Measurements from ENCODE around the gene MKNK1. TPM values are rescaled to one million over a fixed set of nuclear protein-coding genes. Genes with fewer than 3 reads are reported as not detected.

The MKNK1 gene
- polyA plus RNA-seq, 10 donors: 19.3 to 42.8 (median 25.2) TPM

DNA sequence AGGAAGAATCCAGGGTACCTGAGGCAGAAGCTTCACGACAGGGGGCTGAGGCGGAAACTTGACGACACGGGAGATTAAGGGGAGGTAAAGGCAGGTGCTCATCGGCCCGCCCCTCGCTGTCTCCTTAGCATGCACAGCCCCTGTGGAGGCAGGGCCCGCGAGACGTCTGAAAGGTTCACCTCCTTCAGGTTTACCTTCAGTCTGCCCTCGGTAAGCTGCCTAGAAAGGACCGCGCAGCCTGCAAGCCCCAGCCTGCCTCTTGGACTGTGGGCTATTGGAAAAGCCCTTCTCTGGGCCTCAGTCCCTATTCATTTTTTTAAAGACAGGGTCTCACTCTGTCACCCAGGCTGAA lies 81.1 kb downstream of the MKNK1 start:
- DNase-seq: no peak

DNA sequence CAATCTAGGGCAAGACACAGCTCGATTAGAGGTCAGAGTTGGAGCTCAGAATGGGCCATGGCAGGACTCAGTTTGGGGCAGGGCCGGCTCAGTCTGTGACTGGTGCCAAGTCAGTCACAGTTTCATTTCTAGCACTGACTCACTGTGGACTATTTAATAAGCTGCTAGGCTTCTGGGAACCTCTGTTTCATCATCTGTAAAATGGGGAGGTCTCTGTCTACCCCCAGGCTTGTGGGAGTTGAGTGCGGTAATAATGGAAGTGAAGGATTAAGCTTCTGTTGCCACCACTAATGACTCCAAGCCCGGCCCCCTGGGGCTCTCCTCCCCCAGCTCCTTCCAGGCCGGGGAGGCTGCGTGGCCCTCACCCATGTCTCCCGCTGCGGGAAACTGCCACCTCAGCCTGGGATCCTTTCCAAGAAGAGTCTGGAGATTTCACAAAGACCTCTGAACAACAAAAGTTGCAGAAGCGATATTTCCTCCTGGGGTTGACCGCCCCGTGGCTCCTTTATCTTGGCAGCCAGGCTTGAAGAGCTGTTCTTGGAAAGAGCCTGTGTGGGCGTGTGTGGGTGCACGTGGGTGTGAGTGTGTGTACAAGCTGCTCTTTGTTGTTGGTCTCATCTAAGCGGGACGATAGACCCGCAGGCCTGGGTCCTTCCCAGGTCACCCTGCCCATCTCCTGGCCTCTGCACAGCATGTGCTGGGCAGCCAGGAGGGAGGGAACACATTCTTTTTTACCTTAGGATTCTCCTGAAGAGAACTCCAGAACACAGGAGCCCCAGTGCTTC lies 81.7 kb downstream of the MKNK1 start:
- peak in 1 of 3 donors; percentile 79 for DNase-seq

DNA sequence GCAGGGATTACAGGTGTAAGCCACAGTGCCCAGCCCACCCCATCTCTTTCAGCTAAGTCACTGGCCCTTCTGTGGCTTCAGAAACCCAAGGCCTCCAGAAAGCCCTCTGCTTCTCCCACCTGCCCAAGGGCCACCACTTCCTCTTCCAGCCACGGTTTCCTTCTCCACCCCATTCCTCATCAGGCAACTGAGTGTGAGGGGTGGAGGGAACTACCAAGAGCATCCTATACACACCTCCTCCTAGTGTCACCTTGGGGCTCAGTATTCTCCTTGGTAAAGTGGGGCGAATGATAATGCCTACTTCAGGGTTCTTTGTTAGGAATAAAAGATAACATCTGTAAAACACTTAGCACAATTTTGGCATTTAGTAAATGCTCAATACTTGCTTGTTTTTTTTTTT lies 82.7 kb downstream of the MKNK1 start:
- DNase-seq: no peak

DNA sequence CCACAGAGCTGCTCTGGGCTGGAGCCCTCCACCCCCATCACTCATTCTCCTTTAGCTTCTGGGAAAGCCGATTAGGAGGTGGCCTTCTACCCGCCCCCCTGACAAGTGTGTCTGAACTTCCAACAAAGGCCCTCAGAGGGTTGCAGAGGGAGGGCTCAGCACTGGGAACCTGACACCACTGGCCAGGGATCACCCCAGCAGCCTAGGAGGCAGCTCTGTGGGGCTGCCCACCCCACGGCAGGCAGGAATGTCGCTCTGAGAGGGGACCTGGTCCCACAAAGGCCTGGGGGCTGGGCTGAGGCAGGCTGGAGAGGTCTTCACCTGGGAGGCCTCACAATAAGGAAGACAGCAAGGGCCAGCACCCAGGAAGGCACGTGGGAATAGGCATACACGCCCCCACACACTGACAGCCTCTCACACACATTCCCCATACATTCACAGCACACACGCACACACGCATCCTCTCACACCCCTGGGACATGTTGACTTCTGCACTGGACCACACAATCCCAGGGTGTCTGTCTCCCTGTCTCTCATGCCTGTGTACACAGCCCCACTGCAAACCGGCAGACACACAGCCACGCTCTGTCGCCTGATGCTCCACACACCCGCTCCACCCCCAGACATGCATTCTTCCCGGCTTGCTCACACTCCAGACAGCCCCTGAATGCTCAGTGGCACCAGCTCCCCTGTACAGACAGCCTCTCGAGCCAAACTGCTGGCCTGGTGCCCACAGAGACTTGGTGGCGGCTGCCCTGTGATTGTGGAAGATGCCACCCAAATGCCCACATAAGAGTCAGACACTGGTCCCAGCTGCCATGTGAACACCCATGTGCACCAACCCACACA lies 83.8 kb downstream of the MKNK1 start:
- peak in 1 of 3 donors; percentile 74 for DNase-seq

DNA sequence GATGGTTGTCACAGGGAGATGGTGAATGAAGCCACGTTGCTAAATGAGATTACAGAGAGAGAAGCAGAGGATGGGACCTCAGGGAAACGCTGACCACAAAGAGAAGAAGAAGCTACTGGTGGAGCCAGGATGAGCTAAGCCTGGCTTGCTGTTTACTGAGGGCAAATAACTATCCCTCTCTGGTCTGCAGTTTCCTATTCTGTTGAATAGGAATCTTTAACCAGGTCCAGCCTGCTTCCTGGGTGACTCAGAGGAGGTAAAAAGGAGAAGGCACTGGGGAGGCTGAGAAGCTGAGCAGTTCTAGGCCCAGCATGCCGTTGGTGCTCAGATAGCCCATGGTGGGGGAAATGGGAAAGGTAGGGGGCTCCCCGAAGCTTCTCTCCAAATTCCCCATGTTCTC lies 84.9 kb downstream of the MKNK1 start:
- no peak for DNase-seq

DNA sequence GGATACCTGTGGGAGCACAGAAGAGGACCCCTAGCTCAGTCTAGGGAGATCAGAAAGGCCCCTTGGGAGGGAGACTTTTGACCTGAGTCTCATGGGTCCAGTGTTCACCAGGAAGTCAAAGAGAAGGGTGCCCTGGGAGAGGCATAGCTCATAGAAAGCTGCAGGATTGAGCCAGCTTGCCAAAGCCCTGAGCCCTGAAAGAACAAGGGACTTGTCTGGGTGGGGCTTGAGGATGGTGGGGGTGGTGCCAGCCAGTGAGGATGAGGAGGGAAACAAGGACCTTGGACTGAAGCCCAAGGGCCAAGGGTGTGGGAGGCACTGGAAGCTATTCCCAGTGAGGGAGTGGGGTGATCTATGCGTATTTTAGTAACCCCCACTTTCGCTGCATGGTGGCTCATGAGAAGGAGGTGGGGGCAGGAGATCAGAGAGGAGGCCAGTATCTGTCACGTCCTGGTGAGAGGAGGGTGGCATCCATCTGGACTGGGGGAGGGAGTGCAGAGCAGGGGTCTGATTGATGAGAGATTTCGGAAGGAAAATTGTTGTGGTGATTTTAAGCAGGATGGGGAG lies 86.1 kb downstream of the MKNK1 start:
- no peak for DNase-seq

DNA sequence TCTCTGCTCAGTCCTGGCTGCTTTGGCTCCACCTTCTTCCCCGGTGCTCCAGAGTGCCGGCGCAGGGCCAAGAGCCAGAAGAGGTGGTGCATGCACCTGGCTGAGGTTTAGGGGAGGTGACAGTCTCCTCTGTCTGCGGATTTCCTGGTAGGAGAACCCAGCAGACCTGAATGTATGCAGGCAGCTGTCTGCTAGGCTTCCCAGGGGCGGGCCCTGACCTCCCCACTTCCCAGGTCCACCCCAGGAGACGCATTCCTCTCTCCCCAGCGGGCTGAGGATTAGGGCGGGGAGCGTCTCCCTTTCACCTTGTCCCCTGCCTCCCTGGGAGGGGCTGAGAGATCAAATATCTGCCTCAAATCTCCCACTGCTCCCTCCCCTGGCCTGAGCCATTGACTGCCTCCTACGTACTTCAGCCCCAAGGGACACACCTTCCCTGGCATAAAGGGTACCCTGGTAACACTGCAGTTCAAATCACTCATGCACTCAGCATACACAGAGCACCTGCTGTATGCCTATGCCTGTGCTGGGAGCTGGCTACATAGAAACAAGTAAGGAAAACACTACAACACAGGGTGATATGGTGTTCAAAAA lies 87.0 kb downstream of the MKNK1 start:
- DNase-seq: no peak

DNA sequence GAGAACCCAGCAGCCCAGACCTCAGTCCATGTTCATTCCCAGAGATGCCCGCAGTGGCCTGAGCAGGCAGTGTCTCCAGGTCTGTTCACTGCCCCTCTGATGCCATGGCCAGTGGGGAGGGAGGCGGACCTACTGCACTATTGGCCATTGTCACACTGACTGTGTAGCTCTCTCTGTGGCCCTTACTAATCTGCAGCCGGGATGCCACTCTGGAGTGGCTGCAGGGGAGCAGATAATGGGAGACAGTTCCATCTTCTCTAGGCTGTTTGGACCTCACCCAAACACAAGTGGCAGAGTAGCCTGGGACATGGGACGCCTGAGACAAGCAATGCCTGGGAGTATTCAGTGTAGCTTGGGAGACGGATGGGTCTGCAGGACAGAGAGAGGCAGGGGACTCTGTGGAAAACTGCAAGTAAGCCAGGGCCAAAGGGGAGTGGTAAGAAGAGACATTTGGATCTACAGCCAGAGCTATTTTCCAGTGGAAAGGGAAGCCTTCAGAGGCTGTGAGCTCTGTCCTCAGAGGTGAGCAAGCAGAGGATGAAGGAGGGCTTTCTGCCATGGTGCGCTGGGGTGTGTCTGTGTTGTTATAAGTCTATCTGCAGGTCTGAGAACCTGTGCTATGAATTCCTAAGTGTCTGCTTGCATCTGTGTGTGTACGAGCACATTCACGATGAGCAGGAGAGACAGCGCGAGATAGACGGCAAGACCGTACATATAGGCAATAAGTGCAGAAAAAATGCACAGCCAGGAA lies 87.7 kb downstream of the MKNK1 start:
- no peak for DNase-seq

DNA sequence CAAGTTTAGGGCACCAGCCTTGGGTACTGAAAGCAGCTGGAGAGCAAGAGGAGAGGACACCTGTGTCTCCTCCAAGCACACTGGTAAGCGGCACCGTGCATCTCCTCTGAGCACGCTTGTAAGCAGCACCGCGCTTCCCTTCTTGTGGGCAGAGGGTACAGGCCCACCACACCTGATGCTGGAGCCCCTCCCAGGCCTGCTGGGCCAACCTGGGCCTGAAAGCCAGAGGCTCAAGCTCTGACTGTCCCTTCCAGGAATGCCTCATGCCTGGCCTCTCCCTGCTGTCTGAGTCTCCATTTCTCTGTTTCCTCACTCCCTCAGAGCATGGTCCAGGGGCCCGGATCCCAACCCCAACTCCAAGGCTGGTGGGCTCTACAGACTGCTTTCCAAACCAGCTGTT lies 88.5 kb downstream of the MKNK1 start:
- no peak for DNase-seq

DNA sequence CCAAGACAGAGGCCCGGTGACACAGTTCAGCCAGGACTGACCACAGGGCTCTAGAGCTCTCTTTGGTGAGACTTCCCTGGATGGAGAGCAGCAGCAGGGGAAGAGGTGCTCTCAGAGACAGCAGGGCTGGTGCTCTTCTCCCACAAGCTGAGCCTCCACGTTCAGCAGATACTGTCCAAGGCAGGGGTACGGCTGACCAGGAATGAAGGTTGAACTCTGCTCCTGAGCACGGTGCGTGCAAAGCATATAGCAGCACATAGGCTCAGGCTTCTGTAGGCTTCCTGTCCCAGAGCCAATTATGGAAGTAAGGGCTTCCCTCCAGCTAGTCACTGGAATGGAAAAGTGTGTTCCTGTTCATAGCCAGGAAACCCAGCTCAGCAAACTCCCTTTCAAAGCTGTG lies 90.5 kb downstream of the MKNK1 start:
- DNase-seq: no peak

DNA sequence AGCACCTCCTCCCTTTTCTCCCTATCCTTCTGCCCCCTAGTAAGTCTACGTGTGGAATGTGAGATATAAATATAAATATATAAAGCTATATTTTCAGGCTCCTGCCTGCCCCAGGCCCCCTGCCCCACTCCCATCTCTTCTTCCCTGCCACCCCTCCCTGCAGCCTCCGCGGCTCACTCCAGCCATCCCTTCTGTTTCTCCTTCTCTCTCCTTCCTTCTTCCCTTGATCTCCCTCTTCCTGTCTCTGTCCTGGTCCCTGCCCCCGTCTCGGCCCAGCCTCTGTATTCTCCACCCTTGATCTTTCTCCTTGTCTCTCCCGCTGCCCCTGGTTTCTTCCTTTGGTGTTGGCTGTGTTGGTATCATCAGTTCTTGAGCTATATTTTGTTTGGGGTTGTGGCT lies 91.3 kb downstream of the MKNK1 start:
- no peak for DNase-seq

DNA sequence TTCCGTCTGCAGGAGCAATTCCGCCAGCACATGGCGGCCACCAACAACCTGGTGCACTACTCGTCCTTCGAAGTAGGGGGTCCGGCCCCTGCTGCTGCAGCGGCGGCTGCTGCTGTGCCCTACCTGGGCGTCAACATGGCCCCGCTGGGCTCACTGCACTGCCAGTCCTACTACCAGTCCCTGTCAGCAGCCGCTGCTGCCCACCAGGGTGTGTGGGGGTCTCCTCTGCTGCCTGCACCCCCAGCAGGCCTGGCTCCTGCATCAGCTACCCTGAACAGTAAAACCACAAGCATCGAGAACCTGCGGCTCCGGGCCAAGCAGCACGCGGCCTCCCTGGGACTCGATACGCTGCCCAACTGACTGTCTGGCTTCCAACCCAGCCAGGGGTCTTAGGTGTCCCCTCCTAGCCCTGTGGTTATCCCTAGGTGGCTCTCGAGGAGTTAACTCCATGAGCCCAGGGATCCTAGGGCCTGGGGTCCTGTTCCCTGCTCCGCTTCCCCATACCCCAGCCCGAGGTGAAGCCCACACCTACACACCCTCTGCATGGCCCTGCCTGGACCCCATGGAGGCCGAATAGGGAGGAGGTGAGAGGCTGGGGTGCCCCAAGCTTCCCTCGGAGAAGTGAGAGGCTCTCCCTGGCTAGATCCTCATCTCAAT lies 91.8 kb downstream of the MKNK1 start:
- DNase-seq: no peak

DNA sequence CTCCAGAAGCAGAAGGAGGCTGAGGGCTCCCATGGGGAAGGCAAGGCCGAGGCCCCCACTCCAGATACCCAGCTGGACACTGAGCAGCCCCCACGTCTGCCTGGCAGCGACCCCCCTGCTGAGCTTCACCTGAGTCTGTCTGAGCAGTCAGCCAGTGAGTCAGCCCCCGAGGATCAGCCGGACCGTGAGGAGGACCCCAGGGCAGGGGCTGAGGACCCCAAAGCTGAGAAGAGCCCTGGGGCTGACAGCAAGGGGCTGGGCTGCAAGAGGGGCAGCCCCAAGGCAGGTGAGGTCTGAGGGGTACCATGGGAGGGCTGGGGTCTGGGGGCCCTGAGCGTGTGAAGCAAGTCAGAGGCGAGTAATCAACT lies 93.1 kb downstream of the MKNK1 start:
- no peak for DNase-seq

DNA sequence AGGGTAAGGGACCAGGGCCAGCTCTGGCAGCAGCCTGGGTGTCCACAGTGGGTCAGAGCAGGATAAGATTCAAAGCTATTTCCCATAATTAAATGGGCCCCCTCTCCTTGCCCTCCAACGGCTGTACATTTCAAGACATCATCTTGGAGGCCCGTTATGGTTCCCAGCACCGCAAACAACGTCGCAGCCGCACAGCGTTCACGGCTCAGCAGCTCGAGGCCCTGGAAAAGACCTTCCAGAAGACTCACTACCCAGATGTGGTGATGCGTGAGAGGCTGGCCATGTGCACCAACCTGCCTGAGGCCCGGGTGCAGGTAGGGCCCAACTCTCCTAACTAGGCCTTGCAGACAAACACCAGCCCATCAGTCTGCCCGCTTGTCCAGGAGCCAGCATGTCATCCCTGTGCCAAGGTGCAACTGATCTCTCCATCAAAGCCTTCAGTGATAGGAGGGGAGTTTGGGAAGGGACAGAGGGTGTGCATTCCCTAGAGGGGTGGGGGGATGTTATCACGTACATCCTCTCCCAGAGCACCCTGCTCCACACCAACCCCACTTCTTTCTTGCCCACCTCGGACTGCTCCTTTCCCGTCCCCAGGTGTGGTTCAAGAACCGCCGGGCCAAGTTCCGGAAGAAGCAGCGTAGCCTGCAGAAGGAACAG lies 93.6 kb downstream of the MKNK1 start:
- no peak for DNase-seq

DNA sequence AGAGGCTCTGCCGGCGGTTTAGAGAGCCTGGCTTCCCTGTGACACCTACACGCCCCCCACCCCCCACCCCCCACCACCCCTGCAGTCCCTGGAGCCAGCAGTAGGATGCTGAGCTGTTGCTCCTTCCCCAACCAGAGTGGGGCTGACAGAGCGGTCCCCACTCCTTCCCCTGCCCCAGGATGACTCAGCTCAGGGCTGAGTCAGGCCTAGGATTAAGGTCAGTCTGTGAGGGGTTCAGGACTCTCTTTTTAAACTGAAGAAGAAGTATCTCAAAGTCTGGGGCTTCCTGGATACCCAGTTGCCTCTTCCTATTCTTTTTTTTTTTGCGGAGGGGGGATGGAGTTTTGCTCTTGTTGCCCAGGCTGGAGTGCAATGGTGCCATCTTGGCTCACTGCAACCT lies 95.3 kb downstream of the MKNK1 start:
- no peak for DNase-seq

Other genes with a start within 250 kb of the MKNK1 start
- gene FAAH, start 210.0 kb downstream of the MKNK1 start, polyA plus RNA-seq (ENCODE audit: insufficient read length in 10 of 10): 10 to 100 TPM in 9 of 10 donors, 1 to 10 TPM in 1; 9.2 to 20.5 (median 14.5) TPM
- gene DMBX1, start 114.4 kb downstream of the MKNK1 start, polyA plus RNA-seq (ENCODE audit: insufficient read length in 10 of 10): under 1 TPM in 1 of 10 donors, not detected in 9; 0.11 TPM
- gene KNCN, start 52.6 kb downstream of the MKNK1 start, polyA plus RNA-seq (ENCODE audit: insufficient read length in 10 of 10): not detected
- gene MOB3C, start 12.5 kb upstream of the MKNK1 start, polyA plus RNA-seq (ENCODE audit: insufficient read length in 10 of 10): 10 to 100 TPM; 11.5 to 15.7 (median 12.7) TPM
- gene ATPAF1, start 64.1 kb upstream of the MKNK1 start, polyA plus RNA-seq (ENCODE audit: insufficient read length in 10 of 10): 10 to 100 TPM; 52.2 to 70.5 (median 57.9) TPM
- under 1 TPM in 4 of 10 donors, not detected in 6; 0.15 to 0.24 (median 0.21) TPM for gene TEX38, start 67.6 kb upstream of the MKNK1 start, polyA plus RNA-seq (ENCODE audit: insufficient read length in 10 of 10)
- gene EFCAB14, start 114.8 kb upstream of the MKNK1 start, polyA plus RNA-seq (ENCODE audit: insufficient read length in 10 of 10): 100 to 1,000 TPM in 6 of 10 donors, 10 to 100 TPM in 4; 77.9 to 111 (median 101) TPM
- under 1 TPM in 4 of 10 donors, not detected in 6; 0.28 to 0.96 (median 0.51) TPM for gene CYP4B1, start 194.8 kb upstream of the MKNK1 start, polyA plus RNA-seq (ENCODE audit: insufficient read length in 10 of 10)